HCT116 (cell line): ENCODE results near the gene SPACA9. TPM values are rescaled to one million over a fixed set of nuclear protein-coding genes. Genes with fewer than 3 reads are reported as not detected.

ENCODE experiments used
- ATAC-seq: fragments of 200-7000 bp; cut with Tn5 transposase; 2 replicates; pipeline ENCODE4 v1.9.1; 2020; ENCODE audit warnings: mild to moderate bottlenecking, moderate library complexity
- BruUV-seq: library from RNA; stranded (reverse); fragments of 400-500 nt; replicated peaks from 2 replicates; lab custom pipeline; 2021; lab: Mats Ljungman, UMichigan
- CTCF ChIA-PET: fragments of 300-600 bp; sonication (Branson Sonifier 250); formaldehyde crosslinking; loops from one replicate; lab custom pipeline; 2021; ENCODE audit warnings: antibody characterized with exemption; lab: Charles Lee
- POLR2A ChIA-PET: fragments of 300-600, 350-600 bp; sonication (Branson Sonifier 250); formaldehyde crosslinking; loops from one replicate; lab custom pipeline; 2021; ENCODE audit warnings: antibody characterized with exemption; lab: Charles Lee
- RAD21 ChIA-PET, 2 experiments: fragments of 300-600 bp; sonication (Branson Sonifier 250); formaldehyde crosslinking; loops; one replicate each; lab custom pipeline; 2023; ENCODE audit warnings: low total read pairs in 2 of 2; ENCODE audit not compliant: uncharacterized antibody in 2 of 2, unreplicated experiment in 2 of 2, low non-redundant PET in 1 of 2; lab: Charles Lee
- DNase-seq: peaks from one replicate; pipeline ENCODE4 v3.0.0-alpha.2; 2010; ENCODE audit warnings: low read depth, low spot score
- H2AFZ ChIP-seq: fragments of 200-600 bp; shearing (Covaris generic), sonication (generic); 2 replicates; pipeline ENCODE4 v1.6.1; 2017; ENCODE audit warnings: low read depth, mixed run types, mixed read lengths, antibody characterized with exemption, low read length; ENCODE audit not compliant: poor library complexity, severe bottlenecking
- H3K27ac ChIP-seq: 2 replicates; pipeline ENCODE4 v1.5.1; 2012; ENCODE audit warnings: low read depth, low read length
- H3K27me3 ChIP-seq: fragments of 200-600 bp; sonication (generic); 2 replicates; pipeline ENCODE4 v1.6.1; 2016; ENCODE audit warnings: mixed run types, low read length, mixed read lengths; ENCODE audit not compliant: insufficient read depth
- H3K36me3 ChIP-seq, 2 experiments: fragments of 200-500 bp in 1 of 2; fragments of 200-600 bp in 1 of 2; sonication (Bioruptor generic) in 1 of 2; sonication (generic) in 1 of 2; 2 replicates each; pipeline versions ENCODE4 v1.5.1 to v1.6.1; 2014 to 2016; ENCODE audit warnings: low read length in 2 of 2, inconsistent platforms in 1 of 2, mixed read lengths in 1 of 2, mixed run types in 1 of 2; ENCODE audit not compliant: insufficient read depth in 2 of 2, control insufficient read depth in 1 of 2
- H3K4me1 ChIP-seq, 2 experiments: fragments of 200-600 bp in 1 of 2; sonication (generic) in 1 of 2; 2 replicates each; pipeline versions ENCODE4 v1.5.1 to v1.6.1; 2012 to 2017; ENCODE audit warnings: low read length in 2 of 2, inconsistent platforms in 1 of 2, mild to moderate bottlenecking in 1 of 2, mixed read lengths in 1 of 2, mixed run types in 1 of 2, moderate library complexity in 1 of 2; ENCODE audit not compliant: insufficient read depth in 2 of 2, control insufficient read depth in 1 of 2
- H3K4me2 ChIP-seq: fragments of 200-600 bp; sonication (generic); 2 replicates; pipeline ENCODE4 v1.6.1; 2017; ENCODE audit warnings: mixed run types, low read length, mixed read lengths
- H3K4me3 ChIP-seq, 2 experiments: fragments of 200-600 bp in 1 of 2; sonication (generic) in 1 of 2; replicated peaks in 1 of 2; 2 replicates each; pipeline ENCODE4 v1.5.1; 2011 to 2016; ENCODE audit warnings: low read length in 2 of 2, control low read depth in 1 of 2, low read depth in 1 of 2, mild to moderate bottlenecking in 1 of 2, mixed read lengths in 1 of 2, mixed run types in 1 of 2
- H3K79me2 ChIP-seq: fragments of 200-600 bp; sonication (generic); 2 replicates; pipeline ENCODE4 v1.6.1; 2017; ENCODE audit warnings: mild to moderate bottlenecking, mixed run types, low read length, moderate library complexity, mixed read lengths; ENCODE audit not compliant: insufficient read depth
- H3K9ac ChIP-seq: fragments of 200-600 bp; sonication (generic); 2 replicates; pipeline ENCODE4 v1.6.1; 2016; ENCODE audit warnings: low read length, mixed read lengths
- H3K9me2 ChIP-seq: fragments of 200-600 bp; sonication (generic), shearing (Covaris generic); 2 replicates; pipeline ENCODE4 v1.6.1; 2017; ENCODE audit warnings: mixed run types, mild to moderate bottlenecking, moderate library complexity; ENCODE audit not compliant: insufficient read depth
- H3K9me3 ChIP-seq, 2 experiments: fragments of 200-500 bp in 1 of 2; fragments of 200-600 bp in 1 of 2; sonication (Bioruptor generic) in 1 of 2; sonication (generic) in 1 of 2; 2 replicates each; pipeline ENCODE4 v1.6.1; 2014 to 2017; ENCODE audit warnings: low read length in 2 of 2, mixed read lengths in 2 of 2, inconsistent platforms in 1 of 2, low read depth in 1 of 2, mild to moderate bottlenecking in 1 of 2, mixed run types in 1 of 2, moderate library complexity in 1 of 2; ENCODE audit not compliant: control insufficient read depth in 1 of 2, insufficient read depth in 1 of 2
- H4K20me1 ChIP-seq: fragments of 200-600 bp; sonication (generic), shearing (Covaris generic); 2 replicates; pipeline ENCODE4 v1.6.1; 2017; ENCODE audit warnings: mixed run types, mild to moderate bottlenecking, moderate library complexity; ENCODE audit not compliant: insufficient read depth
- CBX3 ChIP-seq: IDR thresholded peaks from 2 replicates; pipeline ENCODE4 v1.6.1; 2012; ENCODE audit warnings: low read depth
- CEBPB ChIP-seq: IDR thresholded peaks from 2 replicates; pipeline ENCODE4 v1.6.1; 2012; ENCODE audit warnings: low read depth
- CTCF ChIP-seq, 3 experiments: fragments of 200-600 bp in 1 of 3; sonication (generic) in 1 of 3; IDR thresholded peaks in 2 of 3; conservative IDR thresholded peaks in 1 of 3; 2 replicates each; pipeline ENCODE4 v1.5.1; 2012 to 2017; ENCODE audit warnings: low read depth in 2 of 3, low read length in 2 of 3, antibody characterized with exemption in 1 of 3, borderline replicate concordance in 1 of 3, control low read depth in 1 of 3, mild to moderate bottlenecking in 1 of 3, mixed read lengths in 1 of 3, mixed run types in 1 of 3, moderate library complexity in 1 of 3; ENCODE audit not compliant: insufficient read depth in 1 of 3
- EGR1 ChIP-seq: IDR thresholded peaks from 2 replicates; pipeline ENCODE4 v1.6.1; 2012; ENCODE audit warnings: low read depth
- JUND ChIP-seq: IDR thresholded peaks from 2 replicates; pipeline ENCODE4 v1.6.1; 2012
- SIN3A ChIP-seq: IDR thresholded peaks from 2 replicates; pipeline ENCODE4 v1.6.1; 2012; ENCODE audit warnings: low read depth
- SRF ChIP-seq: IDR thresholded peaks from 2 replicates; pipeline ENCODE4 v1.6.1; 2012; ENCODE audit warnings: low read depth
- TCF7L2 ChIP-seq: IDR thresholded peaks from 2 replicates; pipeline ENCODE4 v1.7.0; 2011; ENCODE audit warnings: borderline replicate concordance, inconsistent platforms; ENCODE audit not compliant: insufficient read depth, insufficient read length; ENCODE audit errors: extremely low read depth
- ZFX ChIP-seq: fragments of 450-650 bp; IDR thresholded peaks from 2 replicates; pipeline ENCODE4 v1.6.1; 2017
- ZNF274 ChIP-seq: fragments of 200-500 bp; sonication (Bioruptor generic); IDR thresholded peaks from 2 replicates; pipeline ENCODE4 v1.6.1; 2014; ENCODE audit warnings: mild to moderate bottlenecking, low read depth, low read length, inconsistent platforms
- intact Hi-C: fragments of 100-400 bp; cut with micrococcal nuclease; formaldehyde crosslinking; loops from 2 replicates; pipeline ENCODE4 v1.10.0; 2022
- total RNA-seq: library from RNA; stranded (reverse); gene quantifications from one replicate; pipeline ENCODE4 v1.2.1, GENCODE V29; 2021; ENCODE audit not compliant: unreplicated experiment
- TF ChIP-seq, protein P1 (sequence below): IDR thresholded peaks from 2 replicates; pipeline ENCODE4 v1.6.1; 2012

The SPACA9 gene
- total RNA-seq, 1 experiment from 2014 or later: 8.0 TPM

DNA sequence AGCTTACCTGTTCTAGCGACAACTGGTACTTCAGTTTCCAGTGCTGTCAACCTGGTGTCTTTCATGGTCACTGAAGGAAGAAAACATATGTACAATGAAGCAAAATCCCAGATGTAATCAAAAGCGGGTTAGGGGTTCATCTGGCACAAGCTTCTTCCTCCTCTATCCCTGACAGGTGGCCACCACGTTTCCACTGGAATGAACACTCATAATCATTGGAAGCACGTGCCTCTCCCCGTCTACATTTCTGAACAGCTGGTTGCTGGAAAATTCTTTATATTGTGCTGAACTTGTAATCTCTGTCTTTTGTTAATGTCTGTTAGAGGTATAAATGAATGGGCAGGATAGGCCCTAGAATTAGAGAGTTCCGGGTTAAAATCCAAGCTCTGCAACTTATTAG lies 56.3 kb downstream of the SPACA9 start:
- ChIA-PET POLR2A (no interaction called here), RAD21 (no interaction called here), CTCF (interaction anchor here (0.7 kb wide), 1 partner anchor 87 kb away, joined by 3 read pairs; no protein-coding TSS in a partner anchor)
- H3K4me1 ChIP-seq: peaks cover 3 to 17% of the 10 kb centered on the region in 2 experiments; a peak in 3 of 4 replicates
- intact Hi-C loops: no loop called here
- no peak overlapping the region for H3K27ac ChIP-seq
- no peak overlapping the region for H3K9ac ChIP-seq
- TF ChIP-seq CBX3: no peak
- TF ChIP-seq SRF: no peak
- TF ChIP-seq TCF7L2: no peak
- TF ChIP-seq, protein P1, sequence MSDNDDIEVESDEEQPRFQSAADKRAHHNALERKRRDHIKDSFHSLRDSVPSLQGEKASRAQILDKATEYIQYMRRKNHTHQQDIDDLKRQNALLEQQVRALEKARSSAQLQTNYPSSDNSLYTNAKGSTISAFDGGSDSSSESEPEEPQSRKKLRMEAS: no peak
- no peak for TF ChIP-seq ZFX
- no peak for TF ChIP-seq JUND
- TF ChIP-seq CEBPB: no peak
- no peak for TF ChIP-seq ZNF274
- no peak for TF ChIP-seq SIN3A
- TF ChIP-seq CTCF (IDR thresholded peaks at IDR 0.05 in 2 of 3, conservative IDR thresholded peaks at IDR 0.05 in 1 of 3; ENCODE audit: borderline replicate concordance in 1 of 3, insufficient read depth in 1 of 3, low read depth in 2 of 3, low read length in 2 of 3): no peak
- TF ChIP-seq EGR1: no peak
- H3K9me2 ChIP-seq: no peaks in the 10 kb centered on the region
- no peak overlapping the region for H3K4me2 ChIP-seq
- DNase-seq (no peak), ATAC-seq (no peak)
- H3K4me3 ChIP-seq: no peak overlapping the region
- H3K36me3 ChIP-seq: no peaks in the 10 kb centered on the region
- no peak overlapping the region for H2AFZ ChIP-seq
- H3K9me3 ChIP-seq: no peaks in the 10 kb centered on the region
- no TSS peak for BruUV-seq
- H3K27me3 ChIP-seq: no peaks in the 10 kb centered on the region
- no peaks in the 10 kb centered on the region for H4K20me1 ChIP-seq
- H3K79me2 ChIP-seq: peaks cover 15% of the 10 kb centered on the region; the same call in 1 of the 2 replicates
